Epithelial cell of prostate (primary cell): Measurements from ENCODE around the gene PPDPF.

Experiments used
- DNase-seq: peaks from one replicate; pipeline ENCODE4 v3.0.0-alpha.2; 2011; ENCODE audit warnings: low read depth, low spot score
- H3K27ac ChIP-seq: fragments of 450-650 bp; 2 replicates; pipeline ENCODE4 v1.5.1; 2017; ENCODE audit warnings: mild to moderate bottlenecking

PPDPF gene

DNA sequence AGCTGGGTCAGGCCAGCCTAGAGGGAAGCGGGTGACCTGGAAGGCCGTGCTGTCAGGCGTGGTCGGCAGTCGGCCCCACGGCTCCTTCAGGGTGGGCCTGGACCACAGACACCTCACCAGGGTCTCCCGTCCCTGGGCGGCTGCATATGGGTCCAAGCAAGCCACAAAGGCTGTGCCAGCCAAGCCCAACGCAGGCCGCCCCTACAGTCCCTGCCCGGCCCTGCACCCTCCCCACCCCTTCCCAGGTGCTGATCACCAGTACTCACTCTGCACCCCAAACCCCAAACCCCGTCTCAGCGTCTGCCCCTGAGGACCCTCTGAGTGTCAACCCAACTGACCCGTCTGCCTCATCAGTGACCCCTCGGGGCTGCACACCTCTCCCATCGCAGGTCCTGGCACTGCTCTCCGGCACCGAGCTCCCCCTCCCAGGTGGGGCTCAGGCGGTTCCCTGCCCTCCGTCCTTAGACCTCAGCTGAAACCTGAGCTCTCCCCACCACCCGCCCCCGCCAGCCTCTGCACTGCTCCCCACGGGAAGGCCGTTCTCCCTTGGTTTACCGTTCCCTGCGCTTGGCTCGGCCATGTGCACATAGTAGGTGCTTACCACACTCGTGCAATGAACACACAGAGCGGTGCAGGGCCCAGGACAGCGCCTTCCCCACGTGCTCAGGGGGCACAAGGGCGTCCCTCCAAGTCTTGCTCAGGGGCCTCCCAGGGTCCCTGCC lies 1.5 kb upstream of the PPDPF start:
- no peak overlapping the region for H3K27ac ChIP-seq
- no peak for DNase-seq

DNA sequence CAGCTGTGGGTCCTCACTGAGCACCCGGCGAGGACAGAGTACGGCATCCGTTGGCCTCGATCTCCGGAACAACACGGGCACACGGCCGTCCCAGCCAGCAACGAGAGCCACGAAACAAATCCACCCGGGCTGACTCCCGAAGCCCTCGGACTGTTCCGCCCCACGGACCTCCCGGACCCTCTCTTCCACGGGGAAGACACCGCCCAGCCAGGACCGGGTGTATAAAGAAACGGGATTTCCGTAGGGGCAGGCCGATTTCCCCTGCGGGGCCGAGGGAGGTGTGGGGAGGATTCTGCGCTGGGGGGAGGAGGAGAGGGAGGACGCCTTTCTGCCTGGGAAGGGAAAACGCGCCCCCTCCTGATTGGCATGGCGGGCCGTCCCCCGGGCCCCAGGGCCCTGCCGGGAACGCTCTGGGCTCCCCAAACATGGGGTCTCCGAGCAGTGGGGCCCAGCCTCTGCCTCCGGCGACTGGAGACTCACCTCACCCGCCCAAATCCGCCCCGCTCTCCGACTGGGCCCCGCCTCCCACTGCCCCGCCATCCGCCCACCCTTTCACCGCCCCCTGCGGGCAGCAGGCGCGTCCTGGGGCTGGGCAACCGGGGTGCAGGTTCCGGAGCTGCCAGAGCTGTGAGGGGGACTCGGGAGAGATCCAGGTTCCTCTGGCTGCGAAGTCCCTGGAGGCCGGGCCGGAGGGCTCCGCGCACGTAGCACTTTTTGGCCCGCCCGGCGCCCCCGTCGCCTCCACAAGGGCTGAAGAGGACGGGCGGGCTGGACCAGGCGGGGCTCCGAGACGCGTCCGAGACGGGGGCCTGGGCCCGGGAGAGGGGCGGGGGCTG lies 679 bp upstream of the PPDPF start:
- peak overlapping the region; percentile 89 for H3K27ac ChIP-seq
- DNase-seq, result no peak

DNA sequence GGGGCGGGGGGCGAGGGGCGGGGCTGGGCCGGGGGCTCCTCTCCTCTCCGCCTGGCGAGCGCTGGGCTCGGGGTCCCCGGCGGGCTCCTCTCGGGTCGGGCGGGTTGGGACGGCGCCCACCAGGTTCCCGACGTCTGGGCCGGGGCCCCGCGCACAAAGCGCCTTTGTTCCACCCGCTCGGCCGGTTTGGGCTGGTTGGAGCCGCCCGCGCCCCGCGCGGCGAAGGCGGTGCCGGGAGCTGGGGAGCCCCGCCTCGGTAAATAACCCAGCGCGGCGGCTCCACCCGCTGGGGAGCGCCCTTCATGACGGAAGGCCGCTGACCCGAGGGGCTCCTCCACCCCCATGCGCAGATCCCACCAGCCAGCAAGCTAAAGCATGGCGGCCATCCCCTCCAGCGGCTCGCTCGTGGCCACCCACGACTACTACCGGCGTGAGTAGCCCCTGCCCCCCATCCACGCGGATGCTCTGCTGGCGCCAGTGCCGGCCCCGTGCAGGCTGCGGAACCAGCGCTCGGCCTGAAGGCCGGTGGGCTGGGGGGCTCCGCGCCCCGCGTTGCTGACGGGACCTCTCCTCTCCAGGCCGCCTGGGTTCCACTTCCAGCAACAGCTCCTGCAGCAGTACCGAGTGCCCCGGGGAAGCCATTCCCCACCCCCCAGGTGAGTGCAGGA lies 503 bp downstream of the PPDPF start:
- peak overlapping the region; percentile 89 for H3K27ac ChIP-seq
- no peak for DNase-seq

DNA sequence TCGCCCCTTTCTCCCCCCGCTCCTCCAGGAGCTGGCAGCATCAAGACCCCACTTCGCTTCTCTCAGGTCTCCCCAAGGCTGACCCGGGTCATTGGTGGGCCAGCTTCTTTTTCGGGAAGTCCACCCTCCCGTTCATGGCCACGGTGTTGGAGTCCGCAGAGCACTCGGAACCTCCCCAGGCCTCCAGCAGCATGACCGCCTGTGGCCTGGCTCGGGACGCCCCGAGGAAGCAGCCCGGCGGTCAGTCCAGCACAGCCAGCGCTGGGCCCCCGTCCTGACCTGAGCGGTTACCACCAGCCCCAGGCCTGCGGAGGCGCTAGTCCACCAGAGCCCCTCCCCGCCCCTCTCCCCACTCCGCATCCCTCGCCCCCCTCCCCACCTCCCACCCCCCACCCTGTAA lies 1.0 kb downstream of the PPDPF start:
- DNase-seq, result no peak
- H3K27ac ChIP-seq, result peak overlapping the region; percentile 89

DNA sequence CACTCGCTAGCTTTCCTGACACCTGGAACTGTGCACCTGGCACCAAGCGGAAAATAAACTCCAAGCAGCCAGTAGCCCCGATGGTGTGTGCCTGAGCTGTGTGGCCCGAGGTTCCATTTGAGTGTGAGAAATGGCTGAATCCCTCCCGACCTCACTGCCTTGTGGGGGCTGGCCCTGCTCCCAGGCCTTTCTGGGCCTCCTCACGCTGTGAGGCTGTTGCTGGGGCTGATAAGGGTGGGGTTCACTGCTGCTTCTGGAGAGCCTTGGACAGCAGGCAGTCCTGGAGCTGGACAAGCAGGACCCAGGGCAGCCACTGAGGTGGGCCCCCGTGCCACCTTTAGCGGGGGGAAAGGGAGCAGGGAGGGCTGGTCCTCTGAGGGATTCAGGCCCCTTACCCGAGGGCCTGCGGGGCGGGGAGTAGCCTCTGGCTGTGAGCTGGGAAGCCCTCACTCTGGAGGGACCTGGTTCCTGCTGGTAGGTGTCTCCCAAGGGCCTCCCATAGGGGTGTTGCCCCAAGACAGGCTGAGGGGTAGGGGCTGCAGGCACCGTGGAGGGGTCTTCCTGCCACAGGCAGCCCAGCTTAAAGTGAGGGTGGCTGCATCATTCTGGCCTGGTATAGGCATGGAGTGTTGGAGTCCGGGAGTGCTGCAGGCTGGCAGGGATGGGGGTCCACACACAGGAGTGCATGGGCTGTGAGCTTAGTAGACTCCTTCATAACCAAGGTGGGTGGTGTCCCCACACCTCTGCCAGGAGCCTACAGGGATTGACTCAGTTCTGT lies 1.7 kb downstream of the PPDPF start:
- peak overlapping the region; percentile 89 for H3K27ac ChIP-seq
- DNase-seq, result no peak

DNA sequence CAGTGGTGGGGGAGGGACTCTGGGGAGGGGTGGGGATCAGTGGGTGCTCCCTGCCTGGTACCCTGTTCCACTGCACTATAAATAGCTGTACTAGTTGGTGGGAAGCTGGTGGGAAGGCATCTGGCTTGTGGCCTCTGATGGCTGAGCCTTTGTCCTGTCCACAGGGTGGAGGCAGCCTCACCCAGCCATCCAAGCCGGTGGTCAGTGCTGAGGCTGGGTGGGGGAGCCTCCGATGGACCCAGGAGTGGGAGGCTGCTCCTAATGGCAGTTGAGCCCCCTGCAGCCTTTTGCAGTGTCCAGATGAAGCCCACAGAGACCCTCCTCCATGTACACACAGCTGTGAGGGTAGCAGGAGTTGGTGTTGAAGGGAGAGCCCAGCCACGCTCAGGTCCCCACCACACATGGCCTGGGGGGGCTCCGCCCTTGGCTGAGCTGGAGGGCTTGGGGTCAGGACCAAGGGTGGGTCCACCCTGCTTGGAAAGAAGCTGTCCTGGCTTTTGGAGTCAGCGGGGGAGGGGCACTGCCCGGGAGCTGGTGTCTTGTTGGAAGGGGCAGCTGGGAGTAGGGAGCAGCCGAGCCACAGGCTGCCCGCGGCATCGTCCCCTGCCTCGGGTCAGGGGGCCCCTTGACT lies 2.5 kb downstream of the PPDPF start:
- H3K27ac ChIP-seq, result no peak overlapping the region

DNA sequence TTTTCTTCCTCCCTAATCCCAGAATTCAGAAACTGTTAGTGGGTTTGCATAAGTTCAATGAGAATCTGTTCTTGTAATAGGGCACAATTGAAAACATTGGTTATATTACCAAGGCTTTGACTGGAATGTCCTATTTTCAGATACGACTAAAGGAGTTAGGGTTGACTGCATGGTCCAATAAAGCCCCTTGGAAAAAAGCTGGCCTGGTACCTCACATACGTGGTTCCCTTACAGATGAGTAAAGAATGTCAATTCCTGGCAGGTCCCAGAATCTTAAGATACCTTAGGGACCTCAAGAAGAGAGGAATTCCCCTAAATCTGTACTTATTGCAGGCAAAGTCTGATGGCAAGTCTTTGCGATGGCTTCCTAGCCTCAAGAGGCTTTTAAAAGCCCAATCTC lies 4.6 kb downstream of the PPDPF start:
- no peak for DNase-seq
- H3K27ac ChIP-seq, result peak overlapping the region; percentile 41

More for the DNA sequence above, 2.5 kb downstream of the PPDPF start:
- DNase-seq, result no peak

DNA sequence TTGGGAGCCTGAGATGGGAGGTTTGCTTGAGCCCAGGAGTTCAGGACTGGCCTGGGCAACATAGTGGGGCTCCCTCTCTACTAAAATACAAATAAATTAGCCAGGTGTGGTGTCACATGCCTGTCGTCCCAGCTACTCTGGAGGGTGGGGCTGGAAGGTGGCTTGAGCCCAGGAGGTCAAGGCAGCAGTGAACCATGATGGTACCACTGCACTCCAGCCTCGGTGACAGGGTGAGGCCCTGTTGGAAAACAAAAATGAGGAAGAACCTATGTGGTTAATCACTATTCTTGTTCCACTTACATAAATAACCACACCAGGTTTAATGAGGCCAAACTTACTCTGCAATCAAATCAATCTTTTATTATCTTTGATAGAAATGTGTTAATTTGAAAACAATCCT lies 5.4 kb downstream of the PPDPF start:
- peak overlapping the region; percentile 41 for H3K27ac ChIP-seq
- DNase-seq, result no peak

DNA sequence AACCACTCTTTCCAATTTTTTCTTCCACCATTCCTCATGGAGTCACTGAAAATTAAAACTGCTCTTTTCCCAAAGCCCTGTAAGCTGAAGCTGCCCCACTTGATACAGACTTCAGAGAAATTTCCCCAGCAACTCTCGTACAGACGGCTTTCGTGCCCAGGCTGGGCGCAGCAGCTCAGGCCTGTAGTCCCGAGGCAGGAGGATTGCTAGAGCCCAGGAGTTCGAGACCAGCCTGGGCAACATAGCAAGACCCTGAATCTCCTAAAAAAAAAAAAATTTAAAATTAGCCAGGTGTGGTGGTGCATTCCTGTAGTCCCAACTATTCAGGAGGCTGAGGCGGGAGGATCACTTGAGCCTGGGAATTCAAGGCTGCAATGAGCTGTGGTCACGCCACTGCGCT lies 6.6 kb downstream of the PPDPF start:
- no peak overlapping the region for H3K27ac ChIP-seq
- DNase-seq, result no peak

DNA sequence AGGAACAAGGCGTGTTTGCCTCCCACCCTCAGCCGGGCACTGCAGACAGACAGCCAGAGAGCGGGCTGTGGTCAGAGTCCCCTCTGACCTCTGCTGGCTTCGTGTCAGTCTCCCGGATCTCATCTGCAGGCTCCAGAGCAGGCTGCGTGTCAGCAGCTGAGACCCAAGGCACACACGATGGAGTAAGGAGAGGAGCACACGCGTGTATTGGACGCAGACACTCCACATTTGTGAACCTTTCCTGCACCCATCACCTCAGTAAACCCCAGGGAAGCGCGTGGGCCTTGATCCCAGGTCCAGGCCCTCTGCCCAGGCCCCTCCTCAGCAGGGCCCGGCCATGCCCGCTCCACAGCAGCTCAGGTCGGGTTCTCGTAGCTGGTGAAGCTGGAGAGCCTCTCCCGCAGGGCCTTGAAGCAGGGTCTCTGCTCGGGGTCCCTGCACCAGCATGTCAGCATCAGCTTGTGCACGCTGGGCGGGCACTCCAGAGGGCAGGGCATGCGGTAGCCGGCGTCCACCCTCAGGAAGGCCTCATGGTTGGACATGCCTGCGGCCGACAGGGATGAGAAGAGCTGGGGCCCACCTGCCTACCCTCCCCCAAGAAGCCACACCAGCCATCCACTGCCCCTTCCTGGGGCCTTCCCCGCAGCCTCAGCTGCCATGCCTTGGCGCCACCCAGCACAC lies 8.8 kb downstream of the PPDPF start:
- no peak overlapping the region for H3K27ac ChIP-seq
- no peak for DNase-seq

DNA sequence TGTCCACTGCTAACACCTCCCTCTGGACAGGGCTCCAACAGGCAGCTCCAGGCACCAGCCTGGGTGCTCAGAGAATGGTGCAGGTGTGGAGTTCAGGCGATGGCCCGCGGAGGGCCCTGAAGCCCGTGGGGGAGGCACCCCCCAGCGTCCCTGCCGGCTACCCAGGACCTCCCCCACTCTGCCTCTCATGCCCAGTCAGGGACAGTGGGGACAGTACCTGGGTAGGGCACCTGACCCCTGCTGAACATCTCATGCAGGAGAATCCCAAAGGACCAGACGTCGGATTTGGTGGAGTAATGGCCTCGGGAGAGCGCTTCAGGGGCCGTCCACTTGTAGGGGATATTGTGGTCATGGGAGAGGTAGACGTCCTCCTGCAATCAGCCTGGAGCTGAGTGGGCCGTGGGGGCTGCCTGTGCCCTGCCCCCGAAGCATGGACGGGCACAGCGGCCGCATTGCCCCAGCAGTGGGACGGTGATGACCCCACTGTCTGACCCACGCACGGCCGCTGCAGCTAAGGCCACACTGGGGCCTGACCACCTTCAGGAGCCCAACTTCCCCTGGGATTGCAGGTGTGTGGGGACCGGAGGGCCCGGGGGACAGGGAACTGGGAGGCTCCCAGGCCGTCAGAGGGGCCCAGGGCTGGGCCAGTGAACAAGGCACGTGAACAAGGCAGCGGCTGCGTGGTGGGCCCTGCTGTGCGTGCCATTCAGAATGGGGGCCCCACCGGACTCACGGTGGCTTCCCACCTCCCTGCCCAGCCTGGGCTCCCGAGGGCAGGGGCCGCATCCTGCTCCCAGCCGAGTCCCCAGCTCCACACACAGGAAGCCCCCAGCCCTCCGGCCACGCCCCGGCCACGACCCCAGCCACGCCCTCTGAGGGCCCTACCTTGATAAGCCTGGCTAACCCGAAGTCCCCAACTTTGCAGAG lies 9.6 kb downstream of the PPDPF start:
- no peak for DNase-seq
- H3K27ac ChIP-seq, result no peak overlapping the region

DNA sequence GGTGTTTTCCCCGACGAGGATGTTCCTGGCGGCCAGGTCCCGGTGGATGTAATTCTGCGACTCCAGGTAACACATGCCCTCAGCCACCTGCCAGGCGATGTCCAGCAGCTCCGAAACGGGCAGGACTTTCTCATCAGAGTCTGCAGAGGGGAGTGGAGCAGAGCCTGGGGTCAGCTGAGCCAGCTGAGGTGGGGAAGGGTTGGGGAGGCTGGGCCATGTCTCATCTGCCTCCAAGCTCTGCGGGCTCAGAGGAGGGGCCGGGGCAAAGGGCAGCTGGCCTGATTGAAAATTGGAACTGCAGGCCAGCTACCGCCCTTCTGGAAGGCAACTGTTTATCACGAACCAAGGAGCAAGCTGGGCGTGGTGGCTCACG lies 10.2 kb downstream of the PPDPF start:
- no peak overlapping the region for H3K27ac ChIP-seq
- DNase-seq, result no peak

DNA sequence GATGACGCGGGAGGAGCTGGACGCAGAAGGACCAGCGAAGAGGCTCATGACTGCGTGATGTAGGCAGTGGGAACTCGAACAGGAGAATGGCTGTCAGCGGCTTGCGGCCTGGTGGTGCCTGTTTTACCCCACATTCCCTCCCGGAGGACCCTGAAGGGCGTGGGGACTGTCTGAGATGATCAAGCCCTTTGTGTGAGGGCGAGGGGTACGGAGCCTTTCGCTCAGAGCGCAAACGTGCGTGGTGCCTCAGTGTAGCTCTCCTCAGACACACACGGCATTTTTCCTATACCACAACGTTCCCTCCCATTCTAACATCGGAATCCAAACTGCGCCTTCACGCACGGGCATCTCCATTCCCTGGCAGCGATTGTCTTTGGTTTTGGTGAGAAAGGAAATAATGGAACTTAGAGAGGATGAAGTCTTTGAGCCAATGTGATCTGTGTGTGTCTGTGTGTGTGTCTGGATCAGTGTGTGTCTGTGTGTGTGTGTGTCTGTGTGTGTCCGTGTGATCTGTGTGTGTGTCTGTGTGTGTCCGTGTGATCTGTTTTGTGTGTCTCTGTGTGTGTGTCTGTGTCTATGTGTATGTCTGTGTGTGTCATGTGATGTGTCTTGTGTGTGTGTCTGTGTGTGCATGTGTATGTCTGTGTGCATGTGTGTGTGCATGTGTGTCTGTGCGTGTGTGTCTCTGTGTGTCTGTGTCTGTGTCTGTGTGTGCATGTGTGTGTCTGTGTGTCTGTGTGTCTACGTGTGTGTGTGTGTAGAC lies 11.3 kb downstream of the PPDPF start:
- DNase-seq, result no peak
- H3K27ac ChIP-seq, result no peak overlapping the region

DNA sequence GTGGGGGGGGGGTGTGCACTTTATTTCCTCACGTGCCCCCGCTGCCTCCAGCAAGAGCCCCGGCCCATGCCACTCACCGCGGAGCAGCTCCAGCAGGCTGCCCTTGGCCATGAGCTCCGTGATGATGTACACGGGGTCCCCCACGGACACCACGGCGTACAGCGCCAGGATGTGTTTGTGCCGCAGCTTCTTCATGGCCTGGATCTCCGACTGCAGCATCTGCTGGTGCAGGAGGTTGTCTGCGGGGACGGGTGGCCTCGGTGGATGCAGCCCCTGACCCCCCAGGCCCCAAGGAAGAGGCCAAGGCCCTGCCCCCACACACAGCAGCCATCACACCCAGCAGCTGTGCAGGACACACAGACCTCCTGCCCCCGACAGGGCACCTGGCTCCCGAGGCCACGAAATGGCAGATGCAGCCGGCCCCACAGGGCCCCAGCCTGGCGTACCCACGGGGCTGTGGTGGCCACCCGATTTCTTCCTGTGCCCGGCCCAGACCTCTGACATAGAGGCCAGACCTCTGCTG lies 11.9 kb downstream of the PPDPF start:
- DNase-seq, result no peak
- H3K27ac ChIP-seq, result no peak overlapping the region

DNA sequence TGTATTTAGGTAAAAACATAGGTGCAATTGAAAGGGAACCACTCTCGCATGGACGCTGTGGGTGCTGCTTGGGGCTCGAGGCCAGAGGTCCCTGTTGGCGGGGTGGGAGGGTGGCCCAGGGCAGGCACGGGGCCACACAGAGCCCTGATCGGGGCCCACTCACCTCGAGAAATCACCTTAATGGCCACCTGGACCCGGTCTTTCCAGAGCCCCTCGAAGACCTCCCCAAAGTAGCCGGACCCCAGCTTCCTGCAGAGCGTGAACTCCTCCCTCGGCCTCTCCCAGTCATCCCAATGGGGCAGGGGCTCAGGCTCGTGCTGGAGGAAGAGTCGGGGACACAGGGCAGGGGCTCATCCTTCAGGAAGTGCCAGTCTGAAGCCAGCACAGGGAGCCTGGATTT lies 12.8 kb downstream of the PPDPF start:
- DNase-seq, result no peak
- H3K27ac ChIP-seq, result peak overlapping the region; percentile 76

DNA sequence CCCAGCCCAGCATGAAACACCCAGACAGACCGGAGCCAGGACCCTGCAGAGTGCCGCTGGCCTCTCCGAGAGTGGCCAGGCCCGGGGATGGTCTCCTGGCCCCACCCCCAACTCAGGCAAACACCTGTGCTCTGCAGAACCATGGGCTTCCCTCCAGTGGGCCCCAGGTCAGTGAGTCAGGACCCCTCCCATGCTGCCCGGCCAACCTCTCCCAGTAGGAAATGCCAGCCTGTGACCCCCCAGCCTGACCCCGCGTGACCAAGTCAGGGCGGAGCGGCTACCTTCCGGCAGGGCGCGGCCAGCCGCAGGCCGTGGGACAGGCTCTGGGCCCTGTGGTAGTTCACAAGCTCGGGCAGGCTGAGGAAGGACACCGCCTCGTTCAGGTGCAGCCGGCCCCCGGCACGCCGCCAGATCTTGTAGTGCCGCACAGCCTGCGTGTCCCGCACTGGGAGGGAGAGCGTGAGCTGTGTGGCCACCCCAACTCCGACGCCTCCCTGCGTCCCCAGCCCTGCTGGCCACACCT lies 13.4 kb downstream of the PPDPF start:
- H3K27ac ChIP-seq, result peak overlapping the region; percentile 76
- DNase-seq, result no peak

DNA sequence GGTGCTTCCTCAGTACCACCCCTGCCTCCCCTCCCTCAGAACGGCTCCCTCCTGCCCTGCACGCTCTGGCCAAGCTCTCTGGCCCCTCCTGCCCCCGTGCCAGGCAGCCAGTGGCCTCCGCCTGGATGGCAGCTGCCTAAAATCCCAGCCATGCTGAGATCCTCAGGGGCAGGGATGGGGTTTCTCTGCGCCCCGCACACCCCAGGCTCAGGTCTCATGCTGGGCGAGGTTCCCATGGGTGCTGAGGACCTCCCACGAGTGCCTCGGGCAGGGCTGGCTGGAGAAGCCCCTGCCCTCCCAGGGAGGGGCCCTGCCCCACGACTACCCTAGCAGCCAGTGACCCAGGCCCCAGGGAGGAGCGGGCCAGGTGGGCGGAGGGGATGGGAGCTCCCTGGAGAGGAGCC lies 13.9 kb downstream of the PPDPF start:
- DNase-seq, result no peak
- H3K27ac ChIP-seq, result peak overlapping the region; percentile 76
